Measurements from ENCODE around the gene KANK3.
"Not testable (repeated sequence)": the region's sequence is repeated elsewhere in the genome, so short reads cannot be mapped to it uniquely, and the experiment has no call there.

KANK3 gene

DNA sequence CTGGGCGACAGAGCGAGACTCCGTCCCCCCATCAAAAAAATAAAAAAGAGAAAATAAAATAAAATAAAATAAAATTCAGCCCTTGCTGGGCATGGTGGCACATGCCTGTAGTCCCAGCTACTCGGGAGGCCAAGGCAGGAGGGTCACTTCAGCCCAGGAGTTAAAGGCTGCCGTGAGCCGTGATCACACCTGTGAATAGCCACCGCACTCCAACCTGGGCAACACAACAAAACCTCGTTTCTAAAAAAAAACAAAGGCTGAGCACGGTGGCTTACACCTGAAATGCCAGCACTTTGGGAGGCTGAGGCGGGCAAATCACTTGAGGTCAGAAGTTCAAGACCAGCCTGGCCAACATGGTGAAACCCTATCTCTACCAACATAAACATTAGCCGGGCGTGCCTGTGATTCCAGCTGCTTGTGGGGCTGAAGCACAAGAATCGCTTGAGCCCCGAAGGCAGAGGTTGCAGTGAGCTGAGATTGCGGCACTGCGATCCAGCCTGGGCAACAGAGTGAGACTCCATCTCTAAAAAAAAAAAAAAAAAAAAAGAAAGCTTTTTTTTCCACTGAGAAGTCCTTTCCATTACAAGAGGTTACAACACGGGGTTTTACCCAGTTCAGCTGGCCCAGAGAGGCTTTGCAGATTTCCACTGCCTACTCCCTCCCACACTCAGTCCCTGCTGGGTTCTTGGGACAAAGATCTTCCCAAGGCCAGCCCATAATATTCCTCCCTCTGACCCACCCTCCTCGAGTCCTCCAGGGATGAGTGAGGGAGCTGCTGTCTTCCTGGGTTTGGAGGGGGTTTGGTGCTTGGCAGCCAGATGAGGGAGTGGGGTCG, 27.3 kb upstream of the KANK3 start:
- DNase-seq = no peak

DNA sequence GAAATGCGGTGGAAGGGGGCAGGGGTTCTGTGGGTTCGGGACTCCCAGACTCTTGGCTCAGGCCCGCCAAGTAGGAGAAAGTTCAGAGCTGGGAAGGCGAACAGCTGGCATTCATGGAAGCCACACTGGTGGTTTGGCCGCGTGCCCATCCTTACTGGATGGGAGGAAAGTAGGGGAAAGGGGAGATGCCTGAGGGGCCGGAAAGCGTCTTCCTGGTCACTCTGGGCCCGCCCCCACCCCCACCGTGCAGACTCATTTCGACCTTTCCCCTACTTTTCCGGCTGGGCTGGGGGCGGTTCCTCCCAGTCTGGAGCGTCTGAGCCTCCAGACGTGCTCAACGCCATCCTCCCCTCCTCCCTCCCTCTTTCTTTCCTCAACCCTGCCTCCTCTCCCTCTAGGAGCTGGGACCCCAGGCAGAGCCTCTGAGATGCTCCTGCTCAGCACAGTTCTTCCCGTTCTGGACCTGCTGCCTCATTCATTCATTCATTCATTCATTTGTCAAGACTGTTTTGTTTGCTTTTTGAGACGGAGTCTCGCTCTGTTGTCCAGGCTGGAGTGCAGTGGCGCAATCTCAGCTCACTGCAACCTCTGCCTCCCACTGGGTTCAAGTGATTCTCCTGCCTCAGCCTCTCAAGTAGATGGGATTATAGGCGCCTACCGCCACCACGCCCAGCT, 24.4 kb upstream of the KANK3 start:
- DNase-seq = peak; percentile 89

DNA sequence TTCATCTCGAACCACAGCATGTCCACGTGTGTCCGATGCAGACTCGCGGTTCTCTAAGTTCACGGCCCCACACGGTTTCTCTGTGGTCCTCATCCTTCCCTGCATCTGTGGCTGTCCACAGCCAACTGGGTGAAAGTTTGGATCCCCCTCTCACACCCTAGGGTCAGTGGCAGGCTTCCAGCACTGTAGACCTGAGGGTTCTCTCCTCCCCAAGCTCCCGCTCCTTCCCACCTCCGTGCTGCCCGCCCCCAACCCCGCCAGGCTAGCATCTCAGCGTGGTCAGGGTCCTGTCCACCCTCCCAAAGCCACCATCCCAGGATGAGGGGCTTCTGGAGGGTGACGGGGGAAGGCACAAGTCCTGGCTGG, 23.9 kb upstream of the KANK3 start:
- no peak for DNase-seq

DNA sequence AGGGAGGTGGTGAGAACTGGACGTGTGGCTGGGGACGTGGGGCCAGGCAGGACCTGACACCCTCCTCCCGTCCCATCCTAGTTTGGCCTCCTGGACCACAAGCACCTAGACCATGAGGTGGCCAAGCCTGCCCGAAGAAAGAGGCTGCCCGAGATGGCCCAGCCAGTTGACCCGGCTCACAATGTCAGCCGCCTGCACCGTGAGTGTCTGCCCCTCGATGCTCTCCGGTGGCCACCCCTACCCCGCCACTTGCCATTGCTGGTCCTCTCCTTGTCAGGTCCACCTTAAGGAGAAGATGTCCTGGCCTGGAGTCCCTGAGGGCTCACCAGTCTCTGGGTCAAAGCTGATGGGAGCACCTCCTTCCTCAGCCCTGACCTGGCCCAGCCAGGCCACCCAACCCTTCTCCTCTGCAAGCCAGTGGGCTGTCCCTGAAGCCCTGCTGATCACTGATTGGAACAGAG, 23.1 kb upstream of the KANK3 start:
- DNase-seq = no peak

DNA sequence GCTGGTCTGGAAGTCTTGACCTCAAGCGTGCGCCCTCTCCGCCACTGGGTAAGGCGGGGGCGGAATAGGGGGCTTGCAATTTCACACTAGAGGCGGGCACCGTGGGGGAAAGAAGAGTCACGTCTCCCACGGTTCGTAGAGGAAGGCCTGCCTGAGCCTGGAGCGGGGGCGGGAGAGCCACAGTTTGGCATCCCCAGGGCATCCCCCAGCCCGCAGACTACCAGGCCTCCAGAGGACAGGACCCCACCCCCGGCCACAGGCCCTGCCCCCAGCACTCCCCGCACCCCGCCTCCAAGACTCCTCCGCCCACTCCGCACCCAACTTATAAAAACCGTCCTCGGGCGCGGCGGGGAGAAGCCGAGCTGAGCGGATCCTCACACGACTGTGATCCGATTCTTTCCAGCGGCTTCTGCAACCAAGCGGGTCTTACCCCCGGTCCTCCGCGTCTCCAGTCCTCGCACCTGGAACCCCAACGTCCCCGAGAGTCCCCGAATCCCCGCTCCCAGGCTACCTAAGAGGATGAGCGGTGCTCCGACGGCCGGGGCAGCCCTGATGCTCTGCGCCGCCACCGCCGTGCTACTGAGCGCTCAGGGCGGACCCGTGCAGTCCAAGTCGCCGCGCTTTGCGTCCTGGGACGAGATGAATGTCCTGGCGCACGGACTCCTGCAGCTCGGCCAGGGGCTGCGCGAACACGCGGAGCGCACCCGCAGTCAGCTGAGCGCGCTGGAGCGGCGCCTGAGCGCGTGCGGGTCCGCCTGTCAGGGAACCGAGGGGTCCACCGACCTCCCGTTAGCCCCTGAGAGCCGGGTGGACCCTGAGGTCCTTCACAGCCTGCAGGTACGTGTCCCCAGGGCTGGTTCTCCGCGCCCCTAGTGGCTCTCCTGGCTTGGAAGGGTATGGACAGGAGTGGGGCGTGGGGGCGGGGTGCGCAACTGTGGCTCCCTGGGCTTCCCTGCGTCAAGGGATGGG, 21.0 kb upstream of the KANK3 start, which contains the start of gene ANGPTL4:
Gene ANGPTL4 (plus strand): TSS at position 353 of the 969 bp plus-strand sequence. CDS start 167 bp downstream, at position 520.
- peak; percentile 62 for DNase-seq

DNA sequence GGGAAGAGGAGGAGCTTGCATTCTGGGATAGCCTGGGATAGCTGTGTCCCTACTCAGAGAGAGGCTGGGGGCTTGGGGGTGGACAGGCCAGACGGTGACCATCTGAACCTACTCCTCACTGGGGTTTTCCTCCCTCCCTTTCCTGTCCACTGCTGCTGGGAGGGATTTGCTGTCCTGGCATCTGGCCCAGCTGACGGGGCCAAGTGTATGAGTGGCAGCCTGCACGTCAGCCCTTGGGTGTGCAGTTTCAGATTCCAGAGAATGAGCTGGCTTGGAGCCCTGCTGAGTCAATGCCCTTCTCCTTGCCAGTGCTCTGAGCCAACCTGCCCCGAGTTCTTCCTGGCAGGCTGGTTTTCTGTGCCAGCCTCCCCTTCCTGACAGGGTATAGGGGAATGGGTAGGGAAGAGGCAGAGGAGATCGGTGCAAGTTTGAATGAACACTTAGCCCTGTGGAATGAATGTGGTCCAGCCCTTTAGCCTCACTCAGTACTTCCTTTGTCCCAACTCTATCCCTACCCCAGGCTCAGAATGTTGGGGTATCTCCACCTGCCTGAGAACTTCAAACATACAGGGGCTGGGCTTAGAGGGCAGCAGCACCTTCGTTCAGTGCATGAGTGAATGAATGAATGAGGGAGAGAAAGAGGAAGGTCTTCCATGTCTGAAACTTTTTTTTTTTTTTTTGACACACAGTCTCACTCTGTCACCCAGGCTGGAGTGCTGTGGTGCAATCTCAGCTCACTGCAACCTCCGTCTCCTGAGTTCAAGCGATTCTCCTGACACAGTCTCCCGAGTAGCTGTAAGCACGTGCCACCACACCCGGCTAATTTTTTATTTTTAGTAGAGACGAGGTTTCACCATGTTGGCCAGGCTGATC, 19.1 kb upstream of the KANK3 start:
- peak; percentile 82 for DNase-seq

DNA sequence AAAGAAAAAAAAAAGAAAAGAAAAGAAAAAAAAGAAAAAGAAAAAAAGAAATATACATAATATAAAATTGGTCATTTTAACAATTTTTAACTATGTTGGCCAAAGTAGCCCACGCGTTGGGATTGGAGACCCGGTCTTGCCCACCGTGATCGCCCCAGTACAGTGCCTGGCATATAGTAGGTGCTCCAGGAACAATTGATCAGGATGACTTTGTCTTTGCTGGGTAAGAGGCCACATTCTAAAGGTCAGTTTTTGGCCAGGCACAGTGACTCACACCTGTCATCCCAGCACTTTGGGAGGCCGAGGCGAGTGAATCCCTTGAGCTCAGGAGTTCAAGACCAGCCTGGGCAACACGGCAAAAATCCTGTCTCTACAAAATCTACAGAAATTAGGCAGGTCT, 17.1 kb upstream of the KANK3 start:
- DNase-seq = no peak

DNA sequence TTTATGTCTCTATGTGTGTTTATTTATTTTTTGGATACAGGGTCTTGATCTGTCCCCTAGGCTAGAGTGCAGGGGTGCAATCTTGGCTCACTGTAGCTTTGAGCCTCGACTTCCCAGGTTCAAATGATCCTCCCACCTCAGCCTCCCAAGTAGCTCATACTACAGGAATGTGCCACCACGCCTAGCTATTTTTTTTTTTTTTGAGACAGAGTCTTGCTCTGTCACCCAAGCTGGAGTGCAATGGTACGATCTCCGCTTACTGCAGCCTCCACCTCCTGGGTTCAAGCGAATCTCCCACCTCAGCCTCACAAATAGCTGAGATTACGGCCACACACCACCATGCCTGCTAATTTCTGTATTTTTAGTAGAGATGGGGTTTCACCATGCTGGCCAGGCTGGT, 15.9 kb upstream of the KANK3 start:
- DNase-seq = no peak

DNA sequence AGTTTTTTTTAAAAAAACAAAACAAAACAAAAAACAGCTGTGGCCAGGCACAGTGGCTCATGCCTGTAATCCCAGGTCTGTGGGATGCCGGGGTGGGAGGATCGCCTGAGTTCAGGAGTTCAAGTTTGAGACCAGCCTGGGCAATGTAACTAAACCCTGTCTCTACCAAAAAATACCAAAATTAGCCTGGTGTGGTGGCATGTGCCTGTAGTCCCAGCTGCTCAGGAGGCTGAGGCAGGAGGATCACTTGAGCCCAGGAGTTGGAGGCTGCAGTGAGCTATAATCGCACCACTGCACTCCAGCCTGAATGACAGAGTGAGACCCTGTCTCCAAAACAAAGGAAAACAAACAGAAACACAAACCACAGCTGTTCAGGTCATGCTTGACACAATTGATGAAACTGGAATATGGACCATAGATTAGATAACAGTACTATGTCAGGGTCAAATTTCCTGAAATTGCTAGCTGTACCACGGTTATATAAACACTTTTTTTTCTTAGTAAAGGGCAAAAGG, 14.0 kb upstream of the KANK3 start:
- DNase-seq = no peak

DNA sequence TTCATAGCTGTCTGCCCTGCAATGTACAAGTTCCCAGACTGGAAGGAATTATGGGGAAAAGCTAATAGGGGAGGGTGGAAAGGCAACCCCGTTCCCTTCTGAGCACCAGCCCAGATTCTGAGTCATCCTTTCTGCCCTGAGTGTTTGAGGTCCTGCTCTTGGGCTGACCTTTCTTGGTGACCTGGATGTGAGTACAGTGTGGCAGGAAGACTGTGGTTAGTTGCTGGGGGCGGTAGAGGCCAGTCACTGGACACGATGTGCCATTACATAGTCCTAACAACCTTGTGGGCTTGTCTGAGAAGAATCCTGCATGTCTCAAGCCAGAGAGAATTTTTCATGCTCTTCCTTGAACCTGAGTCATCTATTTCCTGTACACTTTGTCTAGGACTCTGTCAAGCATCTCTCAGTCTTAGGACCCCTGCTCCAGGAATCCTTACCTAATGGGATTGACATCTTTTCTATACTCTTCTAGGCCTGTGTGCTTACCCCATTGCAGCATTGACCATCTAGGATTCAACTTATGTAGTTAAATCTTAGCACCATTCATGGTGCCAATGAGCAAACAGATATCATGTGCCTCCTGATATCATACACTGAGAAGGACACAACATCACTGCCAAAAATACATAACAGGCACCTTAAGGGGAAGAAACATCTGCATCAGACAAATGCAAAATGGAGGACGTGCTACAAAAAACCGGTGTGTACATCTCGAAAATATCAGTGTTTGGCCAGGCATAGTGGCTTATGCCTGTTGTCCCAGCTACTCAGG, 12.8 kb upstream of the KANK3 start:
- peak; percentile 18 for DNase-seq

DNA sequence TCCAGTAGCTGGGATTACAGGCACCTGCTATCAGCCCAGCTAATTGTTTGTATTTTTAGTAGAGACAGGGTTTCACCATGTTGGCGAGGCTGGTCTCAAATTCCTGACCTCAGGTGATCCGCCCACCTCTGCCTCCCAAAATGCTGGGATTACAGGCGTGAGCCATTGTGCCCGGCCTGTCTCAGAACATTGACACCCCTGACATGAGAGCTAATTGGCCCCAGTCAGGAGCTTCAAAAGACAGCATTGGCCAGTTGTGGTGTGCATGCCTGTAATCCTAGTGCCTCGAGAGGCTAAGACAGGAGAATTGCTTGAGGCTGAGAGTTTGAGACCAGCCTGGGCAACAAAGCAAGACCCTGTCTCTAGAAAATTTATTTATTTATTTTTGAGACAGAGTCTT, 9.8 kb upstream of the KANK3 start:
- peak; percentile 21 for DNase-seq

DNA sequence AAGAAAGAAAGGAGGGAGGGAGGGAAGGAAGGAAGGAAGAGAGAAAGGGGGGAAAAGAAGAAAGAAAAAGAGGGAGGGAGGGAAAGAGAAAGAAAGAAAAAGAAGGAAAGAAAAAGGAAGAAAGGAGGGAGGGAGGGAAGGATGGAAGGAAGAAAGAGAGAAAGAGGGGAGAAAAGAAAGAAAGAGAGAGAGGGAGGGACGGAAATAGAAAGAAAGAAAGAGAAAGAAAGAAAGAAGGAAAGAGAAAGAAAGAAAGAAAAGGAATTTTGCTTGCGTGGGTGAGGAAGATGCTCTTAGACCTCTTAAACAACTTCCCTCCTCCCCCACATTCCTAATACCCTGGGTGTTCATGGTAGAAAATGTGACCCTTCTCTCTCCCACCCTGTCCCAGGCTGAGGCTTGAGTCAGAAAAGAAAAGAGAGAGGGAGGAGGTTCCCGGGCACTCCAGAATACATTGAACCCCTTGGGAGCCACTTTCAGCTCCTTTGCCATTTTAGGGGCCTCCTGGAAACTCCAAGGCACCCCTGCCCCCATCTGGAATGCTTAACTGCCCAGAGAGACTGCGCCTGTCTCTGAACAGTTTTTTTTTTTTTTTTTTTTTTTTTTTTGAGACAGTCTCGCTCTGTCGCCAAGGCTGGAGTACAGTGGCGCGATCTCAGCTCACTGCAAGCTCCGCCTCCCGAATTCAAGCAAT, 9.2 kb upstream of the KANK3 start:
- peak; percentile 33 for DNase-seq

DNA sequence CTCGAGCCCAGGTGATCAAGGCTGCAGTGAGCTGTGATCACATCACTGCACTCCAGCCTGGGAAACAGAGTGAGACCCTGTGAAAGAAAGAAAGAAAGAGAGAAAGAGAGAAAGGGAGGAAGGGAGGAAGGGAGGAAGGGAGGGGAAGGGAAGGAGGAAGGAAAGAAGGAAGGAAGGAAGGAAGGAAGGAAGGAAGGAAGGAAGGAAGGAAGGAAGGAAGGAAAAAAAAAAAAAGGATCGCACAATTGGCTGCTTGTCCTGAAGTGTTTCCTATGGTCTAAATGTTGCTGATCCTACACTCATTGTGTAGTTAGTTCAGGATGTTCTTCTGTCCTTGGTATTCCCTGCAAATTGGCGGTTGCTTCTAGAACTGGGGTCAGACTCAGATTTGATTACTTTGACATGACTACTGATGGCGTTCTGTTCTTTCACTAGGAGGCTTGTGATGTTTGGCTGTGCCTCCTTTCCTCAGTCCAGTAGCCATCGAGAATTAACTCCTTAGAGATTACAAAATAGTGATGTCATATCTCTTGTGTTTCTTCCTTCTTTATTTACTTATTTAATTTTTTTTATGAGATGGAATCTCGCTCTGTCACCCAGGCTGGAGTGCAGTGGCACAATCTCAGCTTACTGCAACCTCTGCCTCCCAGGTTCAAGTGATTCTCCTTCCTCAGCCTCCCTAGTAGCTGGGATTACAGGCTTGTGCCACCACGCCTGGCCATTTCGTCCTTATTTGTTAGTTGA, 6.7 kb upstream of the KANK3 start:
- DNase-seq = not testable (repeated sequence)

DNA sequence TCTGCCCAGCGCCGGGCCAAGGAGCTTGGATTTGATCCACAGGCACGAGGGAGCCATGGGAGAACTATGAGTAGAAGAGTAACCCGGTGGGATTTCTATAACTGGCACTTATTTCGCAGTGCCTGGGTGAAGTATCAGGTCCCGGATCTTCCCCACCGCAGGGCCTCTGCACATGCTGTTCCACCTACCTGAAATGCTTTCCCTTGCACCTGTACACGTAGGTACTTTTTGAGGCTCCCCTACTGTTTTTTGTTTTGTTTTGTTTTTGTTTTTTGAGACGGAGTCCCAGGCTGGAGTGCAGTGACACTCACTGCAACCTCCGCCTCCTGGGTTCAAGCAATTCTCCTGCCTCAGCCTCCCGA, 402 bp upstream of the KANK3 start:
- no peak for DNase-seq

DNA sequence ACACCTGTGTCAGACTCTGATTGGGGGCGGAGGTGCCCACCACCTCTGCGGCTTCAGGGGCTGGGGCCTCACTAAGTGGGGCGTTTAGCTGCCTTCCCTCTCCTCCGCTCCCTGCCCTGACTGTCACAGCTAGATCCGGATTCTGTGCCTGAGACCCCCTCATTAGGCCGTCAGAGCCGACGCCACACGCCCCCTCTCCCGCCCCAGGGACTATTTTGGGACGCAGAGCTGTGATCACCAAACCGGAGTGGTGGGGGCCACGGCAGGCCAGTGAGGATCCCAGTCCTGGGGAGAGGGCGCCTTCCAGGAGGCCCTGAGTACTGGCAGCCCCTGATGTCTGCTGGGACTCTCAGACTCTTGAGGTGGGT, 762 bp downstream of the KANK3 start:
- DNase-seq = no peak

DNA sequence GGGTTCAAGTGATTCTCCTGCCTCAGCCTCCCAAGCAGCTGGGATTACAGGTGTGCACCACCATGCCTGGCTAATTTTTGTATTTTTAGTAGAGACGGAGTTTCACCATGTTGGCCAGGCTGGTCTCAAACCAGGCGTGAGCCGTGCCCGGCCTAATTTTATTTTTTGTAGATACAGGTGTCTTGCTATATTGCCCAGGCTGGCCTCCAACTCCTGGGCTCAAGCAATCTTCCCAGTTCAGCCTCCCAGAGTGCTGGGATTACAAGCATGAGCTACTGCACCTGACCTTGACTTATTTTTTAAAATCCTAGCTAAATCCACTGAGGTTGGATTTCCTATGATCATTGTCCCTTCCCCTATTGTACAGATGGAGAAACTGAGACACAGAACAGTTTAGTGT, 1.6 kb downstream of the KANK3 start:
- DNase-seq = not testable (repeated sequence)

DNA sequence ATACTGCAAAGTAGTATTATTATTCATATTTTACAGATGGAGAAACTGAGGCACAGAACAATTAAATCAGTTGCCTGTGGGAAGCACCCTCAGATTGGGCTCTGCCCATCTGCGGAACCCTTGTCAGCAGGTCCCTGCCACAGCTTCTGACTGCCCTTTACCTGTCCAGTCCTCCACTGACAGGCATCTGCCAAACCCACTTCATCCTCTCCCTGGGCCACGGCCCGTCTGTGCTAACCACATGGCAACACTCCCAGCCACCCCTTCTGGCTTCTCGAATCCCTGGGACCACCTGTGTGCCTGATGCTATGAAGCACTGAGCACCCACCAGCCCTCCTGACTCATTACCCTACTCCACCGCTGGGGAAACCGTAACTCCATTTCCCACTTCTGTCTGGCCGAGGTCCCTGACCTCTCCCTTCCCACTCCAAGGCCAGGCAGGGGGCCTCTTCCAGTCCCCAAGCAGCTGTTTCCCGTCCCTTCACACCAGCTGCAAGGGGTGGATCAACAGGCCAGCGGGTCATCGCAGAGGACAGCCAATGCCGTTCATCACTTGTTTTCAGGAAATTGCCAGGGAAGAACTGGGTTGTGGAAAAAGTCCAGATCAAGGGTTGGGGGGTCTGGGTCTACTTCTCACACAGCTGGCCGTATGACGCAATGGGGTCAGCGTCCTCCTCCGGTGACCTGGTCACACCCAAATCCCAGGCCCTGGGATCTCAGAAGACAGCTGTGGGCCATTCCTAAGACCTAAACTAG, 2.5 kb downstream of the KANK3 start:
- no peak for DNase-seq

DNA sequence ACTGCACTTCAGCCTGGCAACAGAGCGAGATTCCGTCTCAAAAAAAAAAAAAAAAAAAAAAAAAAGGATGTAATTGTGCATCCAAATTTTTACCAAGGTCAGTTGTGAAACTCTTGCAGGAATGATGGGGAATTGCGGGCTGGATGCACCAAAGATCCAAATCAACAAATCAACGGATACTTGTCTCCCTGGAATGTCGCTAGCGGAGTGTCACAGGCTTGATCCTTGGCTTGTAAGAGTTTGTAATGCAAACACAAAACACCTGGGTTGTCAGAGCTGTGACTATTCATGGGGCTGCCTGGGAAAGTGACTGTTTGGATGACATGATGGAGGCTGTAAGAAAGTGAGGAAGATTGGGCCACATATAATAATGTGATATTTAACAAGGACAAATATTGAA, 4.2 kb downstream of the KANK3 start:
- no peak for DNase-seq

DNA sequence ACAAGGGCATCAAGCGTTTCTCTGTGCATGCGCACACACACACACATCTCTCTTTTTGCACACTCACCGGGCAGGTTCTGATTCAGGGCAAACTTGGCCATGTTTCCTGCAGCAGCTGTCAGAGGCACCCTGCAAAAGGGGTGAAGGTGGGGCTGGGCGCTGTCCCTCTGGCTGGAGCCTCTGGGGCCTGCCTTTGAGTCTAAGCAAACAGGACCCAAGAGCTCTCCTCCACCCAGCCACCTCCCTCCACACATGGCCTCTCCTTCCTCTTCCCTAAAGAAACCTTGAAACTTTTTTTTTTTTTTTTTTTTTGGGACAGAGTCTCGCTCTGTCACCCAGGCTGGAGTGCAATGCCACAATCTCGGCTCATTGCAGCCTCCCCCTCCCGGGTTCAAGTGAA, 5.3 kb downstream of the KANK3 start:
- no peak for DNase-seq

All from eye (tissue), 1 donor.